ENCODE results near the gene GAL3ST2. TPM values are rescaled to one million over a fixed set of nuclear protein-coding genes. Genes with fewer than 3 reads are reported as not detected.

GAL3ST2 gene
- total RNA-seq, 1 experiment from 2014 or later, result not detected

DNA sequence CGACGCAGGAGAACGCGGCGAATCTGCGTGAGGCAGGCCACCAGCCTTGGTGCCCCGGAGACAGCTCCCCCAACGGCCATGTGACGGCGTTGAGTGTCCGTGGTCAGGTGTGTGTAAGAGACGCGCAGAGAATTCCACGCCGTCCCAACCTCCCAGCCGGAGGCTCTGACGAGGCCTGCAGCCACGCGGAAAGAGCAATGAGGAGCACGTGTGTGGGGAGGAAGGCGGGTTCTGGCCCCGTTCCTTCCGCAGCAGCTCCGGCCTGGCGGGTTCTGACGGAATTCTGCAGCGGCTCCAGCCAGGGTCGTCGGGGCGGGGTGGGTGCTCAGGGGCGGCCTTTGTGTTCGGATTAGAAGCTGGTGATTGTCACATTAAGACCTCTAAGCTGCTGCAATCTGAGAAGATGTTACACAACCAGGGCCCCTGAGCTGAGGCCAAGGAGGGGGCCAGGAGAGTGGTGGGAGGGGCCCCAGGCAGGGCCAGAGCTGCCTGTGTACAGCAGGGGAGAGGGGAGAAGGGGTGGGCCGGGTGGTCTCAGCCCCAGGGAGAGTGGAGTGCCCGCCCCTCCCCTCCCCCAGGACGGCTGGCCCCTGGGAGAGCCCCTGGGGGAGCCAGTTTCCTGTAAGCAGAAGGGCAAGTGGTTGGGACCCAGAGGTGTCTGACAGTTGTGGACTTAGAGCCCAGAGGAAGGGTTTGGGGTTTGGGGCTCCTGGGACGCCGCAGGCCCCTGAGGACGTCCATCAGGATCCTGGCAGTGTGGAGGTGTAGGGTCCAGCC is 5.1 kb upstream of the GAL3ST2 start:
- POLR2A ChIA-PET (ENCODE audit: unreplicated experiment), result no interaction called here
- Histone ChIP-seq H3K4me2 (ENCODE audit: low read length) (no peak overlapping the region), H3K9ac (ENCODE audit: low read length) (no peak overlapping the region), H2AFZ (ENCODE audit: low read length) (no peak overlapping the region), H3K4me3 (ENCODE audit: low read length) (no peak overlapping the region), H3K9me2 (replicated peaks; ENCODE audit: low read length) (no peaks in the 10 kb centered on the region), H3K9me3 (ENCODE audit: low read length) (no peaks in the 10 kb centered on the region), H3K79me2 (ENCODE audit: low read length) (no peaks in the 10 kb centered on the region), H3K4me1 (ENCODE audit: insufficient read depth, low read length) (peaks cover 5% of the 10 kb centered on the region), H3K36me3 (ENCODE audit: low read depth, low read length) (no peaks in the 10 kb centered on the region), H3K27me3 (ENCODE audit: low read length) (no peaks in the 10 kb centered on the region), H3F3A (ENCODE audit: low read length, unreplicated experiment) (no peaks in the 10 kb centered on the region), H4K20me1 (ENCODE audit: low read length) (no peaks in the 10 kb centered on the region), H3K27ac (ENCODE audit: low read length) (no peak overlapping the region)
- no peak for ATAC-seq
- no peak for DNase-seq
- CTCF ChIA-PET, result no interaction called here
- BruUV-seq (replicated peaks), result no TSS peak
- TF ChIP-seq, protein P1, sequence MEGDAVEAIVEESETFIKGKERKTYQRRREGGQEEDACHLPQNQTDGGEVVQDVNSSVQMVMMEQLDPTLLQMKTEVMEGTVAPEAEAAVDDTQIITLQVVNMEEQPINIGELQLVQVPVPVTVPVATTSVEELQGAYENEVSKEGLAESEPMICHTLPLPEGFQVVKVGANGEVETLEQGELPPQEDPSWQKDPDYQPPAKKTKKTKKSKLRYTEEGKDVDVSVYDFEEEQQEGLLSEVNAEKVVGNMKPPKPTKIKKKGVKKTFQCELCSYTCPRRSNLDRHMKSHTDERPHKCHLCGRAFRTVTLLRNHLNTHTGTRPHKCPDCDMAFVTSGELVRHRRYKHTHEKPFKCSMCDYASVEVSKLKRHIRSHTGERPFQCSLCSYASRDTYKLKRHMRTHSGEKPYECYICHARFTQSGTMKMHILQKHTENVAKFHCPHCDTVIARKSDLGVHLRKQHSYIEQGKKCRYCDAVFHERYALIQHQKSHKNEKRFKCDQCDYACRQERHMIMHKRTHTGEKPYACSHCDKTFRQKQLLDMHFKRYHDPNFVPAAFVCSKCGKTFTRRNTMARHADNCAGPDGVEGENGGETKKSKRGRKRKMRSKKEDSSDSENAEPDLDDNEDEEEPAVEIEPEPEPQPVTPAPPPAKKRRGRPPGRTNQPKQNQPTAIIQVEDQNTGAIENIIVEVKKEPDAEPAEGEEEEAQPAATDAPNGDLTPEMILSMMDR (conservative IDR thresholded peaks at IDR 0.05; ENCODE audit: low read depth, low read length), result no peak
- no peak for TF ChIP-seq EZH2 (IDR thresholded peaks at IDR 0.05; ENCODE audit: low read length, unreplicated experiment)
- no peak for TF ChIP-seq EZH2phosphoT487 (IDR thresholded peaks at IDR 0.05; ENCODE audit: borderline replicate concordance, low read length)
- intact Hi-C loops (cut with micrococcal nuclease), result no loop called here

DNA sequence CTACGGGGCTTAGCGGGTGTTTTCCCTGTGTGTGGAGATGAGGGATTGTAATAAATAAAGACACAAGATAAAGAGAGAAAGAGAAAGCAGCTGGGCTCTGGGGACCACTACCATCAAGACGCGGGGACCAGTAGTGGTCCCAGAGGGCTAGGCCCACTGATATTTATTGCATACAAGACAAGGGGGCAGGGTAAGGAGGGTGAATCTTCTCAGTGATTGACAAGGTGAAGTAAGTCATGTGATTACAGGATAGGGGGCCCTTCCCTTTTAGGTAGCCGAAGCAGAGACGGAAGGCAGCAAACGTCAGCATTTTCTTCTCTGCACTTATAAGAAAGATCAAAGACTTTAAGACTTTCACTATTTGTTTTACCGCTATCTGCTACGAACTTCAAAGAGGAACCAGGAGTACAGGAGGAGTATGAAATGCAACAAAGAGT is 4.5 kb upstream of the GAL3ST2 start:
- Histone ChIP-seq H3K9me3 (ENCODE audit: low read length) (no peaks in the 10 kb centered on the region), H3K4me3 (ENCODE audit: low read length) (no peak overlapping the region), H3K27ac (ENCODE audit: low read length) (no peak overlapping the region), H3K4me2 (ENCODE audit: low read length) (no peak overlapping the region), H3K27me3 (ENCODE audit: low read length) (no peaks in the 10 kb centered on the region), H3K9ac (ENCODE audit: low read length) (no peak overlapping the region), H2AFZ (ENCODE audit: low read length) (no peak overlapping the region), H3K4me1 (ENCODE audit: insufficient read depth, low read length) (peaks cover 5% of the 10 kb centered on the region), H3K79me2 (ENCODE audit: low read length) (no peaks in the 10 kb centered on the region), H3F3A (ENCODE audit: low read length, unreplicated experiment) (no peaks in the 10 kb centered on the region), H3K36me3 (ENCODE audit: low read depth, low read length) (no peaks in the 10 kb centered on the region), H3K9me2 (replicated peaks; ENCODE audit: low read length) (no peaks in the 10 kb centered on the region), H4K20me1 (ENCODE audit: low read length) (no peaks in the 10 kb centered on the region)
- no peak for ATAC-seq
- ChIA-PET CTCF (no interaction called here), POLR2A (ENCODE audit: unreplicated experiment) (no interaction called here)
- no TSS peak for BruUV-seq (replicated peaks)
- DNase-seq, result no peak
- no peak for TF ChIP-seq EZH2phosphoT487 (IDR thresholded peaks at IDR 0.05; ENCODE audit: borderline replicate concordance, low read length)
- TF ChIP-seq, protein P1 (conservative IDR thresholded peaks at IDR 0.05; ENCODE audit: low read depth, low read length), result no peak
- TF ChIP-seq EZH2 (IDR thresholded peaks at IDR 0.05; ENCODE audit: low read length, unreplicated experiment), result no peak
- intact Hi-C loops (cut with micrococcal nuclease), result no loop called here

All from PC-3 (cell line).